GM12872 (cell line): ENCODE data around the gene NAP1L1.

Experiments
- CTCF ChIP-seq: IDR thresholded peaks from 3 replicates; pipeline ENCODE4 v1.5.1; 2011; ENCODE audit warnings: low read depth, mild to moderate bottlenecking, low read length, moderate library complexity; ENCODE audit not compliant: insufficient read depth

Gene NAP1L1

GRCh38 chr12:76024102-76024781 is 60.2 kb downstream of the NAP1L1 start:
- no peak for TF ChIP-seq CTCF

- TF ChIP-seq CTCF = no peak
Measured at GRCh38 chr12:76023069-76023690, 61.3 kb downstream of the NAP1L1 start.

GRCh38 chr12:76022506-76022905 is 62.0 kb downstream of the NAP1L1 start:
- TF ChIP-seq CTCF = no peak

GRCh38 chr12:76020731-76021672 is 63.5 kb downstream of the NAP1L1 start:
- no peak for TF ChIP-seq CTCF

GRCh38 chr12:76020281-76020680 is 64.2 kb downstream of the NAP1L1 start:
- TF ChIP-seq CTCF = no peak

GRCh38 chr12:76018672-76019071 is 65.8 kb downstream of the NAP1L1 start:
- TF ChIP-seq CTCF = no peak

- TF ChIP-seq CTCF = no peak
Measured at GRCh38 chr12:76018111-76018510, 66.4 kb downstream of the NAP1L1 start.
